HAP-1 (cell line): Measurements from ENCODE around the gene SLC66A1.

Experiments used
- DNase-seq, 2 experiments: peaks; one replicate each; pipeline ENCODE4 v3.0.0-alpha.2; 2016 to 2020; ENCODE audit warnings: low spot score in 2 of 2
- H3K27me3 ChIP-seq: fragments of 250-450 bp; sonication (Bioruptor Pico); 2 replicates; pipeline ENCODE4 v1.5.1; 2020; ENCODE audit warnings: low read depth, mild to moderate bottlenecking, moderate library complexity
- H3K36me3 ChIP-seq: fragments of 250-450 bp; sonication (Bioruptor Pico); replicated peaks from 2 replicates; pipeline ENCODE4 v1.5.1; 2020; ENCODE audit warnings: mild to moderate bottlenecking
- H3K4me1 ChIP-seq: fragments of 250-450 bp; sonication (Bioruptor Pico); 2 replicates; pipeline ENCODE4 v1.5.1; 2020; ENCODE audit warnings: mild to moderate bottlenecking
- H3K4me3 ChIP-seq: fragments of 250-450 bp; sonication (Bioruptor Pico); 2 replicates; pipeline ENCODE4 v1.5.1; 2020; ENCODE audit warnings: mild to moderate bottlenecking, moderate library complexity
- H3K9me3 ChIP-seq: fragments of 250-450 bp; sonication (Bioruptor Pico); 2 replicates; pipeline ENCODE4 v1.5.1; 2020; ENCODE audit warnings: mild to moderate bottlenecking, moderate library complexity
- in situ Hi-C: fragments of 300-500 bp; cut with MboI; formaldehyde crosslinking; loops from 3 replicates; pipeline ENCODE4 v1.14.3; 2020; ENCODE audit warnings: low sequenced_read_pairs, inconsistent platforms, mixed read lengths

SLC66A1 gene

DNA sequence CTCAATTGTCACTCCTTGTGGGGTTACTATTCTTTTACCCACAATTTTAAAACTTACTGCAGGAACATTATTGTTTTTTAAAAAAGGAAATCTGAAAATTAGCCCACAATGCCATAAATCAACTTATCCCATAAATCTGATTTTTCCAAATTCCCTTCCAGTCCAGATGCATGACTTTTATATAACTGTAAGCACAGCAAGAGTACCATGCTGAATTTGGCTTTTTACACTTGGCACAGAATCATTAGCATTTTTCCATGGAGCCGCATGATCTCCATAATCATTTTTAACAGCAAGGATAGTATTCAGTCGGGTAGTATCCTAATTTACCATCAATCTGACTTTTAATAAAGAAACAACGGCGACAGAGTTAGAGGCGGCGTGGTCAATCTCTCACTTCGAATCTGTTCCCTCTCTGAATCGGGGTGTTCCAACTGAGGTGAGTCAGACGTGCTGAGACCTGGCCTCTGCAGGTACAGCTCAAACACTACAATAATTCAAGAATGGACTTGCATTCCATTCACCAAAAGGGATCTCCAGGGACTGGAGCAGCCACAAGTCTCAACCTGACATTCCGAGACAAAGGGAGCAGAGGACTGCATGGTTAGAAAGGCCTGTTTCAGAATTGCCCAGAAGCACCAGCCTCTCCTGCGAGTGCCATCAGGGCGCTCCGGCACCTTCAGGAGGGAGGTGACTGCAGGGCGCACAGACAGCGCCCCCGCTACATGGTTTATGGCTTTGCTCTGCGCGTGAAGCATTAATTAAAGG, 48.9 kb downstream of the SLC66A1 start:
- peaks cover 5% of the 10 kb centered on the region for H3K36me3 ChIP-seq

DNA sequence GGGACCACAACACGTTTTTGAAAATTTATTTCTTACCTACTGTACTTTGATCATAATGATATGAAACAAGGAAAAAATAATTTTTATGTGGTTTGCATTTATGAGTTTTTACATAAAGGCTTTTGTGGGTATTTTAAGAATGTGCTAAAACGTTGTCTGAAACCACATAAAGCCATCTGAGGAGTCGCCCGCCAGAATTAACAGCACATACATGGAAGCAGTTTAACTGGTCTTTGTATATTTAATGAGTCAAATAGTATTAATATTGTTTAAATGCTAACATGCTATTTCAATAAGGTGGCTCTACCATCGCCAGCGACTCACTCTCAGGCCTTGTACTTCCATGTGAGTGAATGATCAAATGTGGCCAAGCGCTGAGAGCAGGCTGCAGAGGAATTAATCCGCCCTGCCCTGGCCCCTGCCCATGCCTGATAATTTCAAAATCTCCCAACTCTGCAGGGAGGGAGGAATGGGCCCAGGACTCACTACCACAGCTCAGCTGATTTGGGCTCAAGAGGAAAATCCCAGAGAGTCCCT, 49.6 kb downstream of the SLC66A1 start:
- Histone ChIP-seq H3K9me3 (no peaks in the 10 kb centered on the region), H3K36me3 (no peaks in the 10 kb centered on the region), H3K4me1 (no peaks in the 10 kb centered on the region), H3K27me3 (no peaks in the 10 kb centered on the region), H3K4me3 (no peak overlapping the region)
- in situ Hi-C loops: no loop called here
- DNase-seq: no peak

More for the DNA sequence above, 48.9 kb downstream of the SLC66A1 start:
- Histone ChIP-seq H3K4me3 (no peak overlapping the region), H3K9me3 (no peaks in the 10 kb centered on the region), H3K27me3 (no peaks in the 10 kb centered on the region), H3K4me1 (no peaks in the 10 kb centered on the region)
- DNase-seq: no peak
- in situ Hi-C loops: no loop called here

DNA sequence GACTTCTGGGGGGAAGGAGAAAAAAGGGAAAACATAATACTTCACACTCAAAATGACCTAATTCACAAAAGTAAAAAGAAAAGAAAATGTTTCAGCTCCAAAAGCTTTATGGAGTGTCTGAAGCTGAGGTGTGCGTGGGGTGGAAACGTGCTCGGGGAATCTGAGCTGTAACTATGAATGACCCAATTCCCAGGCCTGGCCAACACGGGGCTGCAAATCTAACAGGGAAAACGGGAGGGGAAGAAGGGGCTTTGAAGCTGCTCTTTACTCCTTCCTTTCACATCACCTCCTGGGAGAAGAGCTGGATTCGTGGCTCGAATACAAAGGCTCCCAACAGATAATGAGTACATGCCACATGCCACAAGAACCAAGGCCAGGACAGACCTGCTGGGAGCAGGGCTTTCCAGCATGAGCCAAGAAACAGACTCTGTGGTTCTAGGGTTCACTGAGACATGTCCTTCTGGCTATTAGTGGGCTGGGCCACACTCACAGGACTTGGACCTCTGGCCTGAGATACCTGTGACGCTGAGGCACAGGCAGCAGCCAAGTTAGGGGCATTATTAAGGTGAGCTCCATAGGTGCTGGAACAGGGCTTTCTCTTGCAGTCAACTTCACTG, 51.5 kb downstream of the SLC66A1 start:
- H3K36me3 ChIP-seq: no peaks in the 10 kb centered on the region
- DNase-seq: no peak
- no peaks in the 10 kb centered on the region for H3K4me1 ChIP-seq
- no peaks in the 10 kb centered on the region for H3K9me3 ChIP-seq
- H3K27me3 ChIP-seq: no peaks in the 10 kb centered on the region
- no peak overlapping the region for H3K4me3 ChIP-seq
- in situ Hi-C loops: no loop called here

DNA sequence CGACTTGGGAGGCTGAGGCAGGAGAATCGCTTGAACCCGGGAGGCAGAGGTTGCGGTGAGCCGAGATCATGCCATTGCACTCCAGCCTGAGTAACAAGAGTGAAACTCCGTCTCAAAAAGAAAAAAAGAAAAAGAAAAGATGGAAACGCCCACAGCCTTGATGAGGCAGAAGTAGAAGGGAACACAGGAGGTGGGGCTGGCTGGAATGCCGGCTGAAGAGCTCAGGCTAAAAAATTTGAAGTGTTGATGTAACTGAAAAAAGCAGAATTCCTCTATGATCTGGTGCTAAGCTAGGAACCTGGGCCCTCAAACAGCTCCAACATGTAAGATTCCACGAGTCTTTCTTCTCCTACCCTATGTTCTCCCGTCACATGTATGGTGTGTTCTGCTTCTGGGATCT, 53.6 kb downstream of the SLC66A1 start:
- no peaks in the 10 kb centered on the region for H3K4me1 ChIP-seq
- no peak overlapping the region for H3K4me3 ChIP-seq
- no peaks in the 10 kb centered on the region for H3K27me3 ChIP-seq
- no peak for DNase-seq
- H3K9me3 ChIP-seq: no peaks in the 10 kb centered on the region
- H3K36me3 ChIP-seq: no peaks in the 10 kb centered on the region
- in situ Hi-C loops: no loop called here

DNA sequence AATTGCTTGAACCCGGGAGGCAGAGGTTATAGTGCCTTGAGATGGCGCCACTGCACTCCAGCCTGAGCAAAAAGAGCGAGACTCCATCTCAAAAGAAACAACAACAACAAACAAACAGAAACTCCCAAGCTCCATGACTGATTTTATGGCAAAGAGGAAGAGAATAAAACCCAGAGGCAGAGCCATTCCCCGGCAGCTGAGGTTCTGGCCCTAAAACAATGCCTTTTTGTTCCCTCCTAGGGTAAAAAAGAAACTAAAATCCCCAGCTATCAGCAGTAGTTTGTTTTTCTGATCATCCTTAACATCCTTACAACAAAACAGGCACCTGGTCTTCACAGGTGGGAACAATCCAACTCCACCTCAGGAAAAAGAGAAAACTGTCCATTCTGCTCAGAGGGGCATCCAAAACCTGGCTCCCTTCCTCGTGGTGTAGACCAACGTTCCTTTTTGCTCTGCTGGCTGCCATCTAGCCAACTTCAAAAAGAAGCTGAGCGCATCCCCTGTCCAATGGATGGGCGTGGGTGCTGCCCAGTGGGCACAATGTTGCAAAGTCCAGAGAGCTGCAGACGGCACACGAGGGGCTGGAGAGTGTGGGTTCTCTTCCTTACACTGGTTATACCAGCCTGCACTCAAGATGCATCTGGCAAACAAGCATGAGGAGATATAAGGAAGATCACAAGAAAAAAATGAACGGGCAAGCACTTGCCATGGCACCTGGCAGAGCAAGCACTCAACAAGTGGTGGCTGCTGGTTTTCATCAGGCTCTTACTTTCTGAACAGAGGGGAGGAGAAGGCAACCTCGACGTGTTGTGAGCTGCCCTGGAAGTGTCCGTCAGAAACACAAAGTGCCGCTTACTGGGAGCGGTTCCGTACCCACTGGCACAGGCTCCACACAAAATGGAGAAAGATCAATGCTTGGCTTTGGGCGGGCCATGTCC, 54.7 kb downstream of the SLC66A1 start:
- in situ Hi-C loops: no loop called here
- Histone ChIP-seq H3K36me3 (no peaks in the 10 kb centered on the region), H3K4me3 (no peak overlapping the region), H3K27me3 (no peaks in the 10 kb centered on the region), H3K4me1 (no peaks in the 10 kb centered on the region), H3K9me3 (no peaks in the 10 kb centered on the region)
- DNase-seq: no peak

DNA sequence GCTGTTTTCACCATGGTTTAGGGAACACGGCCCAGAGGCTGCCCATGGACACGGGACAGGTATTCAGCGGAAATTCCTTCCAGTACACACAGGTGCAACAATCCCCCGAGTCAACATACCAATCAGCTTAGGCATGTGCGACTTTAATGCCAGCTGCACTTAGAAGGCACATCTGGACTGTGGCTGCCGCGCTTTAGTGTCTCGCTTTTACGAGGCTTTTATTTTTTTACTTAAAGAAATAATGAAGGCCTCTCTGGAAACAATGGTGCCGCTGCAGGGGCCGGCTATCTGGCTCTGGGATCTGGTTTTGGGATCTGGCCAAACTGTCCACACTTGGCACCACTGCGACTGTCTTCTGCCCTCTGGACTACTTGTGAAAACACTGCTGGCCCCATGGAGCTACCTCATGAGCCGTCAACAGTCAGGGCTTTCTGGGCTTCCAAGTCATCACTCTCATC, 55.5 kb downstream of the SLC66A1 start:
- no peaks in the 10 kb centered on the region for H3K27me3 ChIP-seq
- H3K4me3 ChIP-seq: no peak overlapping the region
- no peaks in the 10 kb centered on the region for H3K4me1 ChIP-seq
- H3K9me3 ChIP-seq: no peaks in the 10 kb centered on the region
- H3K36me3 ChIP-seq: no peaks in the 10 kb centered on the region
- DNase-seq: no peak
- in situ Hi-C loops: no loop called here

DNA sequence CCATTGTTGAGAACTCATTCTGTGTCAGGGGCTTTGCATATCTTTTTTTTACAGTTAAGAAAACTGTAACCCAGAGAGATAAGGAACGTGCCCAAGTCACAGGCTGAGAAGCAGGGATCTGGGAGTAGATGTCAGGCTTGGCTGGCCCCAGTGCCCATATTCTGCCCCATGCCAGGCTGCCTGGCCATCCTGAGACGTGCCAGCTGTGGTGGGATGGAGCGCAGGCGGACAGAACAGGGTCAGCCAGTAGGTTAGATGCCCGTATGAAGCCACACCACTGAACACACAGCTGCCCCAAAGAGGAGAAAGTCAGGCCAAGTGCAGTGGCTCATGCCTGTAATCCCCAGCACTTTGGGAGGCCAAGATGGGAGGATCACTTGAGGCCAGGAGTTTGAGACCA, 55.9 kb downstream of the SLC66A1 start:
- DNase-seq: no peak
- Histone ChIP-seq H3K9me3 (no peaks in the 10 kb centered on the region), H3K36me3 (no peaks in the 10 kb centered on the region), H3K4me3 (no peak overlapping the region), H3K27me3 (no peaks in the 10 kb centered on the region), H3K4me1 (no peaks in the 10 kb centered on the region)
- in situ Hi-C loops: no loop called here

DNA sequence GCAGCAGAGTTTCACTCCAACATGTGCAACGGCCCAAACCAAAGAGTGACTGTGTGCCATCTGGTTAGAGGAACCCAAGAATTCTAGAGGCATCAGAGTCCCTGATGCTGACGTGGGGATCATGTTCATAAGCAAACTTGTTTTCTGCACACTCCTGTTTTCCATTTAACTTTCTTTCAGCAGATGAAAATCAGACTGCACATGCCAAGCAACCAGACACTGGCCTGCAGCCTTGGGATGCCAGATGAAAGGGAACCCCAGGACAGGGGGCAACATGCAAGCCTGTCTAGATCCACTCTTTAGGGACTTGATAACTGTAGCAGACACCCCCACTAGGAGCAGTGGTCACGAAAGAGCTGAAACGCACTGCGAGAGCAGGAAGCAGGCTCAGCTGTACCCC, 56.8 kb downstream of the SLC66A1 start:
- H3K4me1 ChIP-seq: no peaks in the 10 kb centered on the region
- no peaks in the 10 kb centered on the region for H3K36me3 ChIP-seq
- no peak overlapping the region for H3K4me3 ChIP-seq
- H3K27me3 ChIP-seq: no peaks in the 10 kb centered on the region
- in situ Hi-C loops: no loop called here
- no peaks in the 10 kb centered on the region for H3K9me3 ChIP-seq
- DNase-seq: no peak

DNA sequence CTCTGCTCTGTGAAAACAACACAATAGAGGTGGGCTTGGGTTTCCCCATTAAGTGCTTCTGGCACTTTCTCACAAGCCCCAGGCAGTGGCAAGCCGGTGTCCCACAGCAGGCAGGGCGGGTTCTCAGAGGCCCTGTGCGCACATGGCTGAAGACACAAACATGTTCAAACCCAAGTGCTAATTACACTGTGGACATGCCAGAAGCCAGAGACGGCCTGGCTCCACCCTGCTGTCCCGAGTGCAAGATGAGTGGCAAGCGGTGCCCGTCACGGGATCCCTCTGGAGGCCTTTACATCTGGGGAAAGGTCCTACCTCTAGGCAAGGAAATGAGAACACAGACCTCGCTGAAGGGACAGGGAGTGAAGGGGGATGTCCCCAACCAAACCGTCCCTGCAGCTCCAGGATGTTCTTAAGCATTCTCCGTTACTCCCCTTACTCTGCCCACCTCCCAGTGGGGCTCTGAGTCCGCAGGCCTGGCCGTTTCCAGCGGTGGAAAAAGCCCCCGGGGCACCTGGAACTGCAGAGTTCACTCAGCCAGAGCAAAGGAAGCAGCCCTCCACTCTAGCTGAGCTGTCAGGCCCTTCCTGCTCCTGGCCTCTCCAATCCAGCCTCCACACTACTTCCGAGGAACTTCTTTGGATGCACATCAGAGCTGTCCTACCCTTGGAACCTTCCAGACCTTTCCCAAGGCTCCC, 57.4 kb downstream of the SLC66A1 start:
- Histone ChIP-seq H3K36me3 (no peaks in the 10 kb centered on the region), H3K9me3 (no peaks in the 10 kb centered on the region), H3K4me3 (no peak overlapping the region), H3K4me1 (no peaks in the 10 kb centered on the region), H3K27me3 (no peaks in the 10 kb centered on the region)
- in situ Hi-C loops: no loop called here
- no peak for DNase-seq

DNA sequence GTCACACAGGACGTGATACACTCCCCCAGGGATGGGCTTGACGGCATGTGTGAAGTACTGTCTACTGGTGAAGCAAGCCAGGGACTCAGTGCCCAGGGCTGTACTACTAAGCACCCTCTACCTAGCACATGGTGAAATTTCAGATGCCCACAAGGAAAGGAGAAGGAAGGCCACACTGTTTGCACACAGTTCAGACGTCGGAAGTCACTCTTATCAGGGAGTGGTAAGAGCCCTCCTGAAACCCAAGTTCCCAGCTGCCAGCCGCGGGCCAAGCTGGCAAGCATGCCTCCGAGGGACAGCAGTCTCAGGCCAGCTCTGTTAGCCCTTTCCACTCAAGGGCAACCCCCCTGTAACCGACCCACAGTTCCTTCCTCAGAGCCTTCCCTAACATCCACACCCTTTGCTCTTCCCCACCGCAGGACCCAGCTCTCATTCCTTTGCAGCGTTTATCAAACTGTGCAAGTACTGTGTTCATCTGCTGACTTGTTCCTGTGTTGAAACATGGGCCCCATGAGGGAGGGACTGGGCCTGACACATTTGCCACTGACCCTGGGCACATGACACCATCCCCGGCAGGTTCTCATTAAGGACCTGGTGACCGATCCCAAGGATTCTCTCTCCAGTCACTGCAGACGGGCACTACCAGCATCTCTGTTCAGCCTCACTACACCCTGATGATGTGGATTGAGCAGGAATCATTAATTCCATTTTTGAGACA, 58.5 kb downstream of the SLC66A1 start:
- Histone ChIP-seq H3K9me3 (no peaks in the 10 kb centered on the region), H3K4me3 (no peak overlapping the region), H3K27me3 (no peaks in the 10 kb centered on the region), H3K36me3 (no peaks in the 10 kb centered on the region; the same call in 1 of the 2 replicates), H3K4me1 (no peaks in the 10 kb centered on the region)
- in situ Hi-C loops: no loop called here
- DNase-seq: no peak

DNA sequence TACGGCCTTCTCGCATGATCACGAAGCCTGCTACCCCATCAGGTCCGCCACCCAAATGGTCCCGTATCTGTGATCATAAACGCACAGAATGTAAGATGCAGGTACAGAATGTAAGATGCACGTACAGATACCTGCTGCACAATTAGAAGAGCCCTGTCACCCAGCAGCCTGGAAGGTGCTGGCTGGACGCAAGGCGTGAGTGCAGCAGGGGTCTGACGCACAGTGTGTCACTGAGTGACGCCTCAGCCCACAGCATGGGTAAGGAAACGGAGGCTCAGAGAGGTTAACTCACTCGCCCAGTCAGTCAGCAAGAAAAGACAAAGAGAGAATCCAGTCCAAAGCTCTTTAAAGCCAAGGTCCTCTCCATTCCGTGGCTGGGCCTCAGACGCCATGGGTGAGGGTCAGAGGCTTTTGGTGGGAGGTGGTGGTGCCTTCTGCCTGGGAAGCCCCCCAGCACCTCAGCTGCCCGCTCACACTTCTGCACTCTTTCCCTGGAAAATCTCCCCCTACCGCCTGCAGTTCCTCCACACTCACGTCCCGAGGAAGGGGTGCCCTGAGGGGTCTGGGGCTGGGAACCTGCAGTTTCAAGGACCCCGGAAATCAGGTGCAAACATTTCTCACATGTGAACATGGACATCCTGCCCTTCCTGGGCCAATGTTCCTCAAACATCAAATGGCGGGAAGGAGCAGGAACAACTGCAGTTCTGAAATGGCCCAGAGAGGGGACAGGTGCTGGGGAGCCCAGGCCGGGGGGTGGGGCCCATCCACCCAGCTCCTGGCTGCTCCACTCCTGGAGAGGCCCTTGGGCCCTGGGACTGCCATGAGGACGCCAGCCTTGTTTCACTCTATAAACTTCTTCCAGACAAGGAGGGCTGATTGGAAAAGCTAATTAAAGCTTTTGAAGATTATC, 59.4 kb downstream of the SLC66A1 start:
- Histone ChIP-seq H3K4me1 (no peaks in the 10 kb centered on the region), H3K4me3 (no peak overlapping the region), H3K36me3 (peaks cover 2% of the 10 kb centered on the region), H3K27me3 (no peaks in the 10 kb centered on the region), H3K9me3 (no peaks in the 10 kb centered on the region)
- in situ Hi-C loops: no loop called here
- no peak for DNase-seq

DNA sequence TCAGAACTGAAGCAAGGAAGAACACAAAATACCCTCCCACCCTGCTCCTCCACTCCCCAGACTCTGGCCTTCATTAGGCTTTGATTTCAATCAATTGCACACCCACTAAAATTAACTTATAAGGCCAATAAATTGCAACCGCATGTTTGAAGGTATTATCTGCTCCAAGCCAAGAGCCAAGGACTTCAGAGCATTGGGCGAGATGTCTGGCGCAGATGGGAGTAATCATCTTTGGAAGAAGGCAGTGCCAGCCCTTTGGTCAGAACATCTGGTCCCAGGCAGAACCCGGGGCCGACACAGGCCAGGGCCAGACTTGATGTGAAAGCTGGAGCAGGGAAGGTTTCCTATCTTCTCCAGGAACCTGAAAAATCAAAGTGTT, 60.0 kb downstream of the SLC66A1 start:
- Histone ChIP-seq H3K9me3 (no peaks in the 10 kb centered on the region), H3K4me3 (no peak overlapping the region), H3K4me1 (no peaks in the 10 kb centered on the region), H3K36me3 (peaks cover 9% of the 10 kb centered on the region), H3K27me3 (no peaks in the 10 kb centered on the region)
- DNase-seq: no peak
- in situ Hi-C loops: no loop called here
